Tibial artery (tissue), 4 donors: ENCODE results near the gene CHD9.
A peak's percentile ranks its signal among the peaks of the same experiment; 100 is the strongest.
"Not testable (repeated sequence)": the region's sequence is repeated elsewhere in the genome, so short reads cannot be mapped to it uniquely, and the experiment has no call there.

Experiments used
- DNase-seq, 2 donors: peaks; one replicate each; pipeline ENCODE4 v3.0.0-alpha.2; 2019
- H3K27ac ChIP-seq, 2 donors: fragments of 200-600 bp; sonication (generic) in 1 of 2; 1 replicate in 1 of 2; 2 replicates in 1 of 2; pipeline ENCODE4 v1.5.1; 2018 to 2019; ENCODE audit warnings: mild to moderate bottlenecking in 1 of 2
- H3K27me3 ChIP-seq, 2 donors: fragments of 200-600 bp; sonication (generic) in 1 of 2; one replicate each; pipeline versions ENCODE4 v1.5.1 to v1.6.0; 2016 to 2019
- H3K36me3 ChIP-seq, 3 donors: fragments of 200-600 bp; sonication (generic) in 2 of 3; one replicate each; pipeline ENCODE4 v1.5.1; 2016 to 2019; ENCODE audit warnings: mild to moderate bottlenecking in 2 of 3
- H3K4me1 ChIP-seq, 4 donors: fragments of 200-600 bp; sonication (generic) in 2 of 4; 1 replicate in 3 of 4; 2 replicates in 1 of 4; pipeline ENCODE4 v1.5.1; 2016 to 2019
- H3K4me3 ChIP-seq, 2 donors: fragments of 200-600 bp; sonication (generic) in 1 of 2; 1 replicate in 1 of 2; 2 replicates in 1 of 2; pipeline ENCODE4 v1.5.1; 2018 to 2019; ENCODE audit warnings: mild to moderate bottlenecking in 2 of 2
- H3K9me3 ChIP-seq, 3 donors: fragments of 200-600 bp; sonication (generic) in 1 of 3; one replicate each; pipeline ENCODE4 v1.5.1; 2016 to 2019
- intact Hi-C: fragments of 100-400 bp; cut with DNase I; formaldehyde crosslinking; loops from one replicate; pipeline ENCODE4 v1.15.0; 2023; ENCODE audit warnings: low total_unique reads
- TF ChIP-seq, protein P1 (sequence below), 2 experiments: fragments of 200-600 bp in 1 of 2; fragments of 450-650 bp in 1 of 2; IDR thresholded peaks; one replicate each; pipeline ENCODE4 v1.5.1; 2017 to 2019; ENCODE audit warnings: antibody characterized with exemption in 2 of 2, mild to moderate bottlenecking in 1 of 2, moderate library complexity in 1 of 2

CHD9 gene

DNA sequence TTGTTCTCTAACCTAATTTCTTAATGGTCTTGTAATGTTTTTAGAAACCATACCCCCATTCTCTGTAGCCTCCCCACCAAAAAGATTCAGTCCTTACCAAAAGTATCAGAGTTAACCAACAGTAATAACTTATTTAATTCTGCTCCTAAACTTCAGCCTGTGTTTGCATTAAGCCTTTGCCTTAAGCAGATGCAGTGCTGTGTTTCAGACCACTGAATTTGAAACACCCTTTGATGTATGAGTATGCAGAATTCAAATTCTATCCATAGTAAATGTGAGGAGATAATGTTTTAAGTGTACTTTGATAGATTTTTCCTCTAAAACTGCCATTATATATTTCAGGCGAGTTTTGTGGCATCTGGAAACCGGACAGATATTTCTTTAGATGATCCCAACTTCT is 207.9 kb downstream of the CHD9 start:
- intact Hi-C loops = no loop called here

DNA sequence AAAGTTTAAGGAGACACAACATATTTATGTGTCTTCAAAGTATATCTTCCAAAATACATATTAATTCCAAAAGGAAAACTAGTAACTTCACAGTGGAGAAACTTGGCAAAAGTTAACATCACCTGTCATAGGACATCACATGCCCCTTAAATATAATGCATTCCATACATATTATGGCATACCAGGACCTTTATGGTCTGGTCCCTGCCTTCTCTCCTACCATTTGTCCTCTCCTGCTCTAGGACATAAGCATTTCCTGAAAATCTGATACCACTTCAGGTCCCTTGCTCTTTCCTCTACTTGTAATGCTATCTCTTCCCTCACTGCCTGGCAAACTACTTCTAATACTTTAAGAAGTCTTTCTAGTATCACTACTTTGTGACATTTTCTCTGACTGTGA is 211.4 kb downstream of the CHD9 start:
- H3K4me1 ChIP-seq = no peaks in the 10 kb centered on the region
- H3K36me3 ChIP-seq = peaks cover 37 to 57% (median 42%) of the 10 kb centered on the region in 3 donors

More for the DNA sequence above, 207.9 kb downstream of the CHD9 start:
- H3K36me3 ChIP-seq = peaks cover 35 to 55% (median 55%) of the 10 kb centered on the region in 3 donors
- no peak for DNase-seq
- H3K27me3 ChIP-seq = no peaks in the 10 kb centered on the region
- no peak overlapping the region for H3K4me3 ChIP-seq
- H3K9me3 ChIP-seq = no peaks in the 10 kb centered on the region
- no peak overlapping the region for H3K27ac ChIP-seq
- TF ChIP-seq, protein P1, sequence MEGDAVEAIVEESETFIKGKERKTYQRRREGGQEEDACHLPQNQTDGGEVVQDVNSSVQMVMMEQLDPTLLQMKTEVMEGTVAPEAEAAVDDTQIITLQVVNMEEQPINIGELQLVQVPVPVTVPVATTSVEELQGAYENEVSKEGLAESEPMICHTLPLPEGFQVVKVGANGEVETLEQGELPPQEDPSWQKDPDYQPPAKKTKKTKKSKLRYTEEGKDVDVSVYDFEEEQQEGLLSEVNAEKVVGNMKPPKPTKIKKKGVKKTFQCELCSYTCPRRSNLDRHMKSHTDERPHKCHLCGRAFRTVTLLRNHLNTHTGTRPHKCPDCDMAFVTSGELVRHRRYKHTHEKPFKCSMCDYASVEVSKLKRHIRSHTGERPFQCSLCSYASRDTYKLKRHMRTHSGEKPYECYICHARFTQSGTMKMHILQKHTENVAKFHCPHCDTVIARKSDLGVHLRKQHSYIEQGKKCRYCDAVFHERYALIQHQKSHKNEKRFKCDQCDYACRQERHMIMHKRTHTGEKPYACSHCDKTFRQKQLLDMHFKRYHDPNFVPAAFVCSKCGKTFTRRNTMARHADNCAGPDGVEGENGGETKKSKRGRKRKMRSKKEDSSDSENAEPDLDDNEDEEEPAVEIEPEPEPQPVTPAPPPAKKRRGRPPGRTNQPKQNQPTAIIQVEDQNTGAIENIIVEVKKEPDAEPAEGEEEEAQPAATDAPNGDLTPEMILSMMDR (IDR thresholded peaks at IDR 0.05) = no peak
- H3K4me1 ChIP-seq = no peaks in the 10 kb centered on the region

DNA sequence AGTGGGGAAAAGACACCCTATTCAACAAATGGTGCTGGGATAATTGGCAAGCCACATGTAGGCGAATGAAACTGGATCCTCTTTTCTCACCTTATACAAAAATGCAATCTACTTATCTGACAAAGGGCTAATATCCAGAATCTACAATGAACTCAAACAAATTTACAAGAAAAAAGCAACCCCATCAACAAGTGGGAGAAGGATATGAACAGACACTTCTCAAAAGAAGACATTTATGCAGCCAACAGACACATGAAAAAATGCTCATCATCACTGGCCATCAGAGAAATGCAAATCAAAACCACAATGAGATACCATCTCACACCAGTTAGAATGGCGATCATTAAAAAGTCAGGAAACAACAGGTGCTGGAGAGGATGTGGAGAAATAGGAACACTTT is 223.7 kb downstream of the CHD9 start:
- DNase-seq, H3K27me3 ChIP-seq, H3K27ac ChIP-seq, H3K9me3 ChIP-seq, H3K4me3 ChIP-seq, H3K4me1 ChIP-seq, intact Hi-C loops: not testable (repeated sequence)
- H3K36me3 ChIP-seq = peaks cover 52 to 70% (median 59%) of the 10 kb centered on the region in 3 donors

More for the DNA sequence above, 211.4 kb downstream of the CHD9 start:
- no peaks in the 10 kb centered on the region for H3K9me3 ChIP-seq
- TF ChIP-seq, protein P1 (IDR thresholded peaks at IDR 0.05) = no peak
- intact Hi-C loops = no loop called here
- no peak overlapping the region for H3K27ac ChIP-seq
- H3K4me3 ChIP-seq = no peak overlapping the region
- H3K27me3 ChIP-seq = no peaks in the 10 kb centered on the region
- no peak for DNase-seq

DNA sequence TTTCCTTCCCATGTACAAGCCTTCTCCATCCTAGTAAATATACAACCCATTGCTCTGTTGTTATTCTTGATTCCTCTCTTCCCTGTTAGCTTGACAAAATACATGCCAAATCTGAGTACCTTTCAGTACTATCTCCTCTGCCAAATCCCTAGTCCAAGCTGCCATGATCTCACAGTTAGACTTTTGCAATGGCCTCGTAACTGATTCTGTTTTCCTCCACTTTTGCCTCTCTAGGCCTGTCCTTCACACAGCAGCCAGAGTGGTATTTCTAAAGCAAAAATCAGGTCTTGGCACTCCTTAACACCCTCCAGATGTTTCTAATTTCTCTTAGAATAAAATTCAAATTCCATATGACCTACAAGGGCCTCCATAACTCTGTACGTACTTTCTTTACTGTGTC is 226.5 kb downstream of the CHD9 start:
- no peak for DNase-seq
- H3K9me3 ChIP-seq = no peaks in the 10 kb centered on the region
- peak overlapping the region in 1 of 2 donors; percentile 31 for H3K27ac ChIP-seq
- intact Hi-C loops = no loop called here
- H3K27me3 ChIP-seq = no peaks in the 10 kb centered on the region
- peaks cover 0 to 7% (median 0%) of the 10 kb centered on the region in 4 donors for H3K4me1 ChIP-seq
- peaks cover 37 to 59% (median 47%) of the 10 kb centered on the region in 3 donors for H3K36me3 ChIP-seq
- TF ChIP-seq, protein P1 (IDR thresholded peaks at IDR 0.05) = no peak
- no peak overlapping the region for H3K4me3 ChIP-seq

DNA sequence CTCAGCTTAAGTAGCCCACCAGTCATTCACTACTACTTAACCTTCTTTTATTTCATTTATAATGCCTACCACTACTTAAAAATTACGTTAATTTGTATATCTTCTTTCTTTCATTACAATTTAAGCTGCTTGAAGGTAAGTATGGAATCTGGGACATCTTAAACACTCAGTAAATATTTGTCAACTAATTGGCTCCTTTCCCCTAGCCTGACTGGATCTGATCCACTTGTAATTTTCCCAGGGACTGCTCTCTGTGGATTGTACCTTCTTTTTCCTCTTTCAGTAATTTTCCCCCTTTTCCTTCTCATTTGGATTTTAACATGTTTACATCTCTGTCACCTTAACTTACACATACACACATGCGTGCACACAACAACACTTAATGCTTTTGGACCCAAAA is 227.1 kb downstream of the CHD9 start:
- Histone ChIP-seq H3K9me3 (no peaks in the 10 kb centered on the region), H3K4me3 (no peak overlapping the region), H3K36me3 (peaks cover 39 to 59% (median 47%) of the 10 kb centered on the region in 3 donors), H3K4me1 (peaks cover 0 to 7% (median 0%) of the 10 kb centered on the region in 4 donors), H3K27ac (peak overlapping the region in 1 of 2 donors; percentile 31), H3K27me3 (no peaks in the 10 kb centered on the region)
- no peak for DNase-seq
- intact Hi-C loops = no loop called here
- TF ChIP-seq, protein P1 (IDR thresholded peaks at IDR 0.05) = no peak

DNA sequence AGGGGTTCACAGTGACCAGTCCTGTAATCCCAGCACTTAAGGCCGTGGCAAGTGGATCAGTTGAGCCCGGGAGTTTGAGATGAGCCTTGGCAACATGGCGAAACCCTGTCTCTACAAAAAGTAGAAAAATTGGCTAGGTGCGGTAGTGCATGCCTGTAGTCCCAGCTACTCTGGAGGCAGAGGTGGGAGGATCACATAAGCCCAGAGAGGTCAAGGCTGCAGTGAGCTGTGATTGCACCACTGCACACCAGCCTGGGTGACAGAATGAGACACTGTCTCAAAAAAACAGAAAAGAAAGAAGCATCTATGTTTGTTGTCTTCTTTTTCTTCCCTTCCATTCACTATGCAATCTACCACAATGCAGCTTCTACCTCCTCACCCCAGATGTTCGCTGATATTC is 227.5 kb downstream of the CHD9 start:
- Histone ChIP-seq H3K4me3 (no peak overlapping the region), H3K4me1 (peaks cover 0 to 7% (median 0%) of the 10 kb centered on the region in 4 donors), H3K27ac (no peak overlapping the region), H3K9me3 (no peaks in the 10 kb centered on the region), H3K27me3 (no peaks in the 10 kb centered on the region), H3K36me3 (peaks cover 39 to 59% (median 47%) of the 10 kb centered on the region in 3 donors)
- intact Hi-C loops = no loop called here
- TF ChIP-seq, protein P1 (IDR thresholded peaks at IDR 0.05) = no peak
- no peak for DNase-seq
